GM12878 (cell line): ENCODE results near the gene PPP1R2. TPM values are rescaled to one million over a fixed set of nuclear protein-coding genes. Genes with fewer than 3 reads are reported as not detected.

Experiments used
- ATAC-seq: fragments of 200-7000 bp; cut with Tn5 transposase; 3 replicates; pipeline ENCODE4 v1.9.1; 2020; ENCODE audit warnings: mild to moderate bottlenecking, moderate library complexity
- BruUV-seq: library from RNA; stranded (reverse); fragments of 400-500 nt; replicated peaks from 2 replicates; lab custom pipeline; 2021; lab: Mats Ljungman, UMichigan
- CTCF ChIA-PET: fragments of 300-600 bp; sonication (Branson Sonifier 250); formaldehyde crosslinking; extraction: SDS; loops from one replicate; lab custom pipeline; 2021; ENCODE audit warnings: inconsistent platforms; lab: Yijun Ruan, JAX
- POLR2A ChIA-PET: fragments of 350-600 bp; formaldehyde crosslinking; extraction: SDS; loops from one replicate; lab custom pipeline; 2021; ENCODE audit warnings: inconsistent platforms; lab: Charles Lee
- RAD21 ChIA-PET: fragments of 300-600 bp; sonication (Branson Sonifier 250); formaldehyde crosslinking; loops from one replicate; lab custom pipeline; 2023; ENCODE audit warnings: antibody characterized with exemption; ENCODE audit not compliant: unreplicated experiment; lab: Charles Lee
- SMC1A ChIA-PET: fragments of 300-600 bp; sonication (Branson Sonifier 250); formaldehyde crosslinking; loops from one replicate; lab custom pipeline; 2023; ENCODE audit not compliant: unreplicated experiment, uncharacterized antibody; lab: Charles Lee
- DNase-seq: peaks from one replicate; pipeline ENCODE4 v3.0.0-alpha.2; 2011; ENCODE audit warnings: low read depth, low spot score
- FAIRE-seq: peaks from 3 replicates; lab custom pipeline; 2011; peaks lifted over from hg19 to GRCh38; lab: Jason Lieb, UNC
- H2AFZ ChIP-seq: 2 replicates; pipeline ENCODE4 v1.6.0; 2011; ENCODE audit warnings: low read depth, low read length, control low read depth; ENCODE audit not compliant: control insufficient read depth
- H3K27ac ChIP-seq: 2 replicates; pipeline ENCODE4 v1.5.1; 2011; ENCODE audit warnings: control low read depth; ENCODE audit not compliant: control insufficient read depth, insufficient read depth
- H3K27me3 ChIP-seq, 2 experiments: replicated peaks in 1 of 2; 2 replicates each; pipeline versions ENCODE4 v1.6.0 to v1.6.1; 2011; ENCODE audit warnings: low read length in 1 of 2; ENCODE audit not compliant: control insufficient read depth in 2 of 2, insufficient read depth in 2 of 2
- H3K36me3 ChIP-seq, 2 experiments: 2 replicates each; pipeline ENCODE4 v1.5.1; 2011; ENCODE audit warnings: low read length in 1 of 2; ENCODE audit not compliant: control insufficient read depth in 2 of 2, insufficient read depth in 2 of 2
- H3K4me1 ChIP-seq: 2 replicates; pipeline ENCODE4 v1.6.1; 2011; ENCODE audit warnings: mild to moderate bottlenecking, low read length, moderate library complexity, mixed read lengths; ENCODE audit not compliant: control insufficient read depth, insufficient read depth
- H3K4me2 ChIP-seq: 2 replicates; pipeline ENCODE4 v1.6.0; 2011; ENCODE audit warnings: control low read depth; ENCODE audit not compliant: control insufficient read depth, insufficient read depth
- H3K4me3 ChIP-seq: fragments of 200-600 bp; sonication (generic); 2 replicates; pipeline ENCODE4 v1.5.1; 2016
- H3K79me2 ChIP-seq: 2 replicates; pipeline ENCODE4 v1.6.0; 2011; ENCODE audit warnings: low read length; ENCODE audit not compliant: control insufficient read depth, insufficient read depth
- H3K9ac ChIP-seq: 2 replicates; pipeline ENCODE4 v1.8.0; 2011; ENCODE audit warnings: low read length, control low read depth, mixed read lengths; ENCODE audit not compliant: control insufficient read depth, insufficient read depth
- H3K9me3 ChIP-seq: replicated peaks from 3 replicates; pipeline ENCODE4 v1.5.1; 2011; ENCODE audit warnings: mild to moderate bottlenecking, low read length; ENCODE audit not compliant: control insufficient read depth, insufficient read depth
- H4K20me1 ChIP-seq: 2 replicates; pipeline ENCODE4 v1.6.0; 2011; ENCODE audit not compliant: control insufficient read depth, insufficient read depth
- NFXL1 ChIP-seq: fragments of 450-650 bp; IDR thresholded peaks from 2 replicates; pipeline ENCODE4 v1.6.1; 2017; ENCODE audit warnings: antibody characterized with exemption, mild to moderate bottlenecking, borderline replicate concordance
- NFYB ChIP-seq: IDR thresholded peaks from 2 replicates; pipeline ENCODE4 v1.6.1; 2011; ENCODE audit warnings: low read depth, mild to moderate bottlenecking, low read length, improper control_type of control experiment, moderate library complexity; ENCODE audit not compliant: insufficient read depth
- RELA ChIP-seq: fragments of 450-650 bp; IDR thresholded peaks from 2 replicates; pipeline ENCODE4 v1.8.0; 2014; ENCODE audit warnings: borderline replicate concordance; ENCODE audit not compliant: partially characterized antibody
- WGBS: methylation state at CpG from one replicate; pipeline ENCODE4 v1.1.6; 2016; ENCODE audit warnings: low lambda C conversion rate; ENCODE audit not compliant: insufficient replicate concordance, insufficient coverage; ENCODE audit errors: missing lambda C conversion rate; 5-methylcytosine and 5-hydroxymethylcytosine counted together
- in situ Hi-C: fragments of 300-500 bp; cut with MboI; formaldehyde crosslinking; loops from 9 replicates; pipeline ENCODE4 v1.14.3; 2018; ENCODE audit warnings: mixed read lengths
- intact Hi-C: fragments of 100-400 bp; cut with micrococcal nuclease; formaldehyde crosslinking; loops from one replicate; pipeline ENCODE4 v1.14.2; 2022; ENCODE audit not compliant: unreplicated experiment
- polyA plus RNA-seq, 11 experiments: library from polyadenylated mRNA; depleted of rRNA in 4 of 11; unstranded in 6 of 11; stranded (reverse) in 5 of 11; fragments of >200 nt; fragmentation: Nextera tagmentation in 4 of 11; fragmentation: Illumina TruSeq in 1 of 11; extraction: Ambion mirVana in 4 of 11; extraction: Trizol in 1 of 11; gene quantifications; 1 replicate in 1 of 11; 2 replicates in 10 of 11; pipeline versions ENCODE4 v1.2.1 to v1.2.3, GENCODE V29; 2011 to 2016; ENCODE audit warnings: inconsistent platforms in 2 of 11, missing spikeins in 2 of 11, low read depth in 1 of 11
- total RNA-seq, 4 experiments: library from RNA; depleted of rRNA in 3 of 4; stranded (reverse); fragments of >200 nt in 3 of 4; fragmentation: Illumina TruSeq in 1 of 4; extraction: Trizol in 1 of 4; gene quantifications; 2 replicates each; pipeline versions ENCODE4 v1.2.1 to v1.2.3, GENCODE V29; 2013 to 2021
- TF ChIP-seq, protein P1 (sequence below): IDR thresholded peaks from 2 replicates; pipeline ENCODE4 v1.6.1; 2012; ENCODE audit warnings: low read depth, low read length, improper control_type of control experiment

Gene PPP1R2
- total and polyA plus RNA-seq, 10 of the 15 experiments (the other 5 are each of a cell fraction or from before 2014, with no cell fraction given), result 10.5 to 116 (median 46.9) TPM

GRCh38 chr3:195566797-195567196, 23.7 kb upstream of the PPP1R2 start (continued):
- no peak for TF ChIP-seq RELA
- no peak for TF ChIP-seq NFXL1

DNA sequence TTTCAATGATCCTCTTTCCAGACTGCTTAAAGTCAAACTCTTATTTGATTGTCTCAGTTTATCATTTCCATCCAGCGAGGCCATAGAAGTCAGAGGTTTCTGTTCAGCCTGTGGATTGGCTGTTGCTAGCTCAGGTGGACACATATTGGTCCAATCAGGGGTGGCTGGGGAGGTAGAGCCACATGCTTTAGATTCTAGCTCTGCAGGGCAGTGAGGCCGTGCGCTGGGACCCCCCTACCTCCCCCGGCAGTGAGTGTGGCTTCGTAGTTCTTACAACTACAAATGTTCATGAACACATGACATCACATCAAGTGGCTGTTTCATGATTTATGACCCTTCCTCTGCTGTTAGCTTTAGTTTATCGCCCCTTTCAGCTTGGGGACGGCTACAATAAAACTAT, 22.6 kb upstream of the PPP1R2 start:
- BruUV-seq, result no TSS peak

More for the DNA sequence above, 22.6 kb upstream of the PPP1R2 start:
- ChIA-PET POLR2A (interaction anchor here (1.3 kb wide), 1 partner anchor 15 kb away, joined by 4 read pairs; no protein-coding TSS in a partner anchor), CTCF (interaction anchor here (0.6 to 1.6 kb wide), 4 partner anchors 8 to 349 kb away, joined by 3 to 5 read pairs (median 4); no protein-coding TSS in a partner anchor), SMC1A (interaction anchor here (1.4 kb wide), 1 partner anchor 27 kb away, joined by 3 read pairs; no protein-coding TSS in a partner anchor), RAD21 (no interaction called here)
- no peaks in the 10 kb centered on the region for H3K4me1 ChIP-seq
- H3K36me3 ChIP-seq, result no peaks in the 10 kb centered on the region
- 55% methylated on average over 7 of the region's 7 CpGs for WGBS
- in situ Hi-C loops (no loop called here), intact Hi-C loops (no loop called here)
- TF ChIP-seq NFYB, result peak; percentile 47; the same call in 1 of the 2 replicates
- TF ChIP-seq, protein P1, sequence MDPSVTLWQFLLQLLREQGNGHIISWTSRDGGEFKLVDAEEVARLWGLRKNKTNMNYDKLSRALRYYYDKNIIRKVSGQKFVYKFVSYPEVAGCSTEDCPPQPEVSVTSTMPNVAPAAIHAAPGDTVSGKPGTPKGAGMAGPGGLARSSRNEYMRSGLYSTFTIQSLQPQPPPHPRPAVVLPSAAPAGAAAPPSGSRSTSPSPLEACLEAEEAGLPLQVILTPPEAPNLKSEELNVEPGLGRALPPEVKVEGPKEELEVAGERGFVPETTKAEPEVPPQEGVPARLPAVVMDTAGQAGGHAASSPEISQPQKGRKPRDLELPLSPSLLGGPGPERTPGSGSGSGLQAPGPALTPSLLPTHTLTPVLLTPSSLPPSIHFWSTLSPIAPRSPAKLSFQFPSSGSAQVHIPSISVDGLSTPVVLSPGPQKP, result no peak
- no peak overlapping the region for H3K9ac ChIP-seq
- no peak overlapping the region for H2AFZ ChIP-seq
- H3K4me3 ChIP-seq, result no peak overlapping the region
- no peaks in the 10 kb centered on the region for H4K20me1 ChIP-seq
- H3K27me3 ChIP-seq, result no peaks in the 10 kb centered on the region; a peak in 1 of 4 replicates
- no peak overlapping the region for H3K27ac ChIP-seq
- no peak for FAIRE-seq
- H3K79me2 ChIP-seq, result no peaks in the 10 kb centered on the region
- ATAC-seq, result no peak
- H3K9me3 ChIP-seq, result no peaks in the 10 kb centered on the region
- no peak overlapping the region for H3K4me2 ChIP-seq
- no peak for DNase-seq
